ENCODE results near the gene TSNAXIP1. TPM values are rescaled to one million over a fixed set of nuclear protein-coding genes. Genes with fewer than 3 reads are reported as not detected.
A peak's percentile ranks its signal among the peaks of the same experiment; 100 is the strongest.

Gene TSNAXIP1
- polyA plus RNA-seq (2013, experiment 1 of 2) = 0.85 TPM
- polyA plus RNA-seq (2013, experiment 2 of 2) = 1.1 TPM

- peaks cover 9% of the 10 kb centered on the region; the same call in 1 of the 2 replicates for H3K4me1 ChIP-seq (ENCODE audit: insufficient read depth, low read length)
- H3K27ac ChIP-seq (ENCODE audit: low read depth, low read length) = peak within 1 kb of the TSS; percentile 61
- H3K9me3 ChIP-seq (ENCODE audit: insufficient read depth, low read depth, low read length) = no peaks in the 10 kb centered on the region
- peak within 1 kb of the TSS; percentile 88 for H3K9ac ChIP-seq (ENCODE audit: low read depth, low read length)
- peaks cover 18% of the 10 kb centered on the region for H3K36me3 ChIP-seq (ENCODE audit: insufficient read depth, low read length)
- H3K4me3 ChIP-seq (ENCODE audit: low read length) = peak within 1 kb of the TSS; percentile 97
- WGBS = under 1% methylated on average over 54 of the region's 54 CpGs
- H3K27me3 ChIP-seq (ENCODE audit: insufficient read depth, low read length) = no peaks in the 10 kb centered on the region
Measured at GRCh38 chr16:67806428-67807147, at the start of gene TSNAXIP1, which contains the start of gene RANBP10. TSS of gene TSNAXIP1 (plus strand) at chr16:67806889. CDS start at chr16:67807150, 261 bp downstream. TSS of gene RANBP10 (minus strand) at chr16:67806560. CDS start at chr16:67806536, 24 bp downstream.

GRCh38 chr16:67758006-67758405 is 48.7 kb upstream of the TSNAXIP1 start:
- no peak overlapping the region for H3K27ac ChIP-seq (ENCODE audit: low read depth, low read length)
- no peaks in the 10 kb centered on the region for H3K27me3 ChIP-seq (ENCODE audit: insufficient read depth, low read length)
- no peaks in the 10 kb centered on the region for H3K9me3 ChIP-seq (ENCODE audit: insufficient read depth, low read depth, low read length)
- no peak overlapping the region for H3K9ac ChIP-seq (ENCODE audit: low read depth, low read length)
- 93% methylated on average over 3 of the region's 3 CpGs for WGBS
- H3K4me3 ChIP-seq (ENCODE audit: low read length) = no peak overlapping the region
- 0 out of 2 replicates have a peak, but pooled peaks cover 3% of the 10 kb centered on the region for H3K4me1 ChIP-seq (ENCODE audit: insufficient read depth, low read length)
- H3K36me3 ChIP-seq (ENCODE audit: insufficient read depth, low read length) = 0 out of 2 replicates have a peak, but pooled peaks cover 3% of the 10 kb centered on the region

GRCh38 chr16:67758966-67759365 is 47.7 kb upstream of the TSNAXIP1 start:
- 93% methylated on average over 7 of the region's 7 CpGs for WGBS
- H3K9ac ChIP-seq (ENCODE audit: low read depth, low read length) = no peak overlapping the region
- H3K9me3 ChIP-seq (ENCODE audit: insufficient read depth, low read depth, low read length) = no peaks in the 10 kb centered on the region
- 0 out of 2 replicates have a peak, but pooled peaks cover 3% of the 10 kb centered on the region for H3K36me3 ChIP-seq (ENCODE audit: insufficient read depth, low read length)
- H3K27me3 ChIP-seq (ENCODE audit: insufficient read depth, low read length) = no peaks in the 10 kb centered on the region
- H3K27ac ChIP-seq (ENCODE audit: low read depth, low read length) = no peak overlapping the region
- H3K4me1 ChIP-seq (ENCODE audit: insufficient read depth, low read length) = no peaks in the 10 kb centered on the region
- H3K4me3 ChIP-seq (ENCODE audit: low read length) = no peak overlapping the region

- Histone ChIP-seq H3K9me3 (ENCODE audit: insufficient read depth, low read depth, low read length) (no peaks in the 10 kb centered on the region), H3K4me1 (ENCODE audit: insufficient read depth, low read length) (no peaks in the 10 kb centered on the region), H3K4me3 (ENCODE audit: low read length) (no peak overlapping the region), H3K9ac (ENCODE audit: low read depth, low read length) (peak overlapping the region; percentile 7; the same call in 1 of the 2 replicates), H3K27me3 (ENCODE audit: insufficient read depth, low read length) (no peaks in the 10 kb centered on the region), H3K36me3 (ENCODE audit: insufficient read depth, low read length) (no peaks in the 10 kb centered on the region), H3K27ac (ENCODE audit: low read depth, low read length) (no peak overlapping the region)
- 94% methylated on average over 8 of the region's 8 CpGs for WGBS
Measured at GRCh38 chr16:67760206-67760955, 46.3 kb upstream of the TSNAXIP1 start.

GRCh38 chr16:67760956-67761230 is 45.8 kb upstream of the TSNAXIP1 start:
- Histone ChIP-seq H3K27ac (ENCODE audit: low read depth, low read length) (no peak overlapping the region), H3K9ac (ENCODE audit: low read depth, low read length) (no peak overlapping the region), H3K4me1 (ENCODE audit: insufficient read depth, low read length) (no peaks in the 10 kb centered on the region), H3K36me3 (ENCODE audit: insufficient read depth, low read length) (no peaks in the 10 kb centered on the region), H3K27me3 (ENCODE audit: insufficient read depth, low read length) (no peaks in the 10 kb centered on the region), H3K9me3 (ENCODE audit: insufficient read depth, low read depth, low read length) (no peaks in the 10 kb centered on the region), H3K4me3 (ENCODE audit: low read length) (no peak overlapping the region)
- 92% methylated on average over 4 of the region's 4 CpGs for WGBS

GRCh38 chr16:67761924-67762323 is 44.8 kb upstream of the TSNAXIP1 start:
- no peaks in the 10 kb centered on the region; the same call in 1 of the 2 replicates for H3K4me1 ChIP-seq (ENCODE audit: insufficient read depth, low read length)
- H3K27me3 ChIP-seq (ENCODE audit: insufficient read depth, low read length) = no peaks in the 10 kb centered on the region
- no peaks in the 10 kb centered on the region for H3K36me3 ChIP-seq (ENCODE audit: insufficient read depth, low read length)
- no peak overlapping the region for H3K4me3 ChIP-seq (ENCODE audit: low read length)
- no peak overlapping the region for H3K27ac ChIP-seq (ENCODE audit: low read depth, low read length)
- WGBS = 82% methylated on average over 1 of the region's 1 CpG
- no peaks in the 10 kb centered on the region for H3K9me3 ChIP-seq (ENCODE audit: insufficient read depth, low read depth, low read length)
- H3K9ac ChIP-seq (ENCODE audit: low read depth, low read length) = no peak overlapping the region

GRCh38 chr16:67762385-67762784 is 44.3 kb upstream of the TSNAXIP1 start:
- H3K27me3 ChIP-seq (ENCODE audit: insufficient read depth, low read length) = no peaks in the 10 kb centered on the region
- H3K4me3 ChIP-seq (ENCODE audit: low read length) = no peak overlapping the region
- H3K27ac ChIP-seq (ENCODE audit: low read depth, low read length) = no peak overlapping the region
- WGBS = 94% methylated on average over 2 of the region's 2 CpGs
- H3K9ac ChIP-seq (ENCODE audit: low read depth, low read length) = no peak overlapping the region
- no peaks in the 10 kb centered on the region for H3K9me3 ChIP-seq (ENCODE audit: insufficient read depth, low read depth, low read length)
- H3K36me3 ChIP-seq (ENCODE audit: insufficient read depth, low read length) = no peaks in the 10 kb centered on the region
- H3K4me1 ChIP-seq (ENCODE audit: insufficient read depth, low read length) = no peaks in the 10 kb centered on the region; the same call in 1 of the 2 replicates

GRCh38 chr16:67763066-67763465 is 43.6 kb upstream of the TSNAXIP1 start:
- Histone ChIP-seq H3K27me3 (ENCODE audit: insufficient read depth, low read length) (no peaks in the 10 kb centered on the region), H3K4me3 (ENCODE audit: low read length) (no peak overlapping the region), H3K9me3 (ENCODE audit: insufficient read depth, low read depth, low read length) (no peaks in the 10 kb centered on the region), H3K4me1 (ENCODE audit: insufficient read depth, low read length) (no peaks in the 10 kb centered on the region; the same call in 1 of the 2 replicates), H3K27ac (ENCODE audit: low read depth, low read length) (no peak overlapping the region), H3K9ac (ENCODE audit: low read depth, low read length) (no peak overlapping the region), H3K36me3 (ENCODE audit: insufficient read depth, low read length) (no peaks in the 10 kb centered on the region)
- 92% methylated on average over 5 of the region's 5 CpGs for WGBS

- Histone ChIP-seq H3K9ac (ENCODE audit: low read depth, low read length) (no peak overlapping the region), H3K9me3 (ENCODE audit: insufficient read depth, low read depth, low read length) (no peaks in the 10 kb centered on the region), H3K4me3 (ENCODE audit: low read length) (no peak overlapping the region), H3K4me1 (ENCODE audit: insufficient read depth, low read length) (no peaks in the 10 kb centered on the region; the same call in 1 of the 2 replicates), H3K27me3 (ENCODE audit: insufficient read depth, low read length) (no peaks in the 10 kb centered on the region), H3K27ac (ENCODE audit: low read depth, low read length) (no peak overlapping the region), H3K36me3 (ENCODE audit: insufficient read depth, low read length) (no peaks in the 10 kb centered on the region)
- 97% methylated on average over 7 of the region's 7 CpGs for WGBS
Measured at GRCh38 chr16:67764158-67764667, 42.5 kb upstream of the TSNAXIP1 start.

GRCh38 chr16:67766291-67766690 is 40.4 kb upstream of the TSNAXIP1 start:
- no peaks in the 10 kb centered on the region for H3K27me3 ChIP-seq (ENCODE audit: insufficient read depth, low read length)
- no peak overlapping the region for H3K27ac ChIP-seq (ENCODE audit: low read depth, low read length)
- no peaks in the 10 kb centered on the region for H3K36me3 ChIP-seq (ENCODE audit: insufficient read depth, low read length)
- WGBS = 93% methylated on average over 4 of the region's 4 CpGs
- H3K4me1 ChIP-seq (ENCODE audit: insufficient read depth, low read length) = no peaks in the 10 kb centered on the region; the same call in 1 of the 2 replicates
- H3K9me3 ChIP-seq (ENCODE audit: insufficient read depth, low read depth, low read length) = no peaks in the 10 kb centered on the region
- H3K9ac ChIP-seq (ENCODE audit: low read depth, low read length) = no peak overlapping the region
- no peak overlapping the region for H3K4me3 ChIP-seq (ENCODE audit: low read length)

GRCh38 chr16:67767953-67768352 is 38.7 kb upstream of the TSNAXIP1 start:
- Histone ChIP-seq H3K9me3 (ENCODE audit: insufficient read depth, low read depth, low read length) (no peaks in the 10 kb centered on the region), H3K36me3 (ENCODE audit: insufficient read depth, low read length) (peaks cover 5% of the 10 kb centered on the region; the same call in 1 of the 2 replicates), H3K4me1 (ENCODE audit: insufficient read depth, low read length) (no peaks in the 10 kb centered on the region; the same call in 1 of the 2 replicates), H3K27ac (ENCODE audit: low read depth, low read length) (no peak overlapping the region), H3K27me3 (ENCODE audit: insufficient read depth, low read length) (no peaks in the 10 kb centered on the region), H3K4me3 (ENCODE audit: low read length) (no peak overlapping the region), H3K9ac (ENCODE audit: low read depth, low read length) (no peak overlapping the region)
- WGBS = 95% methylated on average over 7 of the region's 7 CpGs
